Pancreas (tissue), 10 donors: Measurements from ENCODE around the gene TSHZ2. TPM values are rescaled to one million over a fixed set of nuclear protein-coding genes. Genes with fewer than 3 reads are reported as not detected.

Experiments used
- ATAC-seq, 4 donors: fragments of 200-7000 bp; cut with Tn5 transposase; one replicate each; pipeline versions ENCODE4 v1.8.0 to v1.9.1; 2020; ENCODE audit warnings: mild to moderate bottlenecking in 4 of 4, moderate library complexity in 4 of 4
- DNase-seq, 6 donors: peaks; one replicate each; pipeline ENCODE4 v3.0.0-alpha.2; 2020
- FAIRE-seq: peaks from 2 replicates; lab custom pipeline; 2012; peaks lifted over from hg19 to GRCh38; lab: Jason Lieb, UNC
- H3K27ac ChIP-seq, 4 donors: fragments of 200-600 bp; sonication (generic); 1 replicate in 3 of 4; 2 replicates in 1 of 4; pipeline versions ENCODE4 v1.5.0 to v1.8.0; 2020
- H3K27me3 ChIP-seq, 4 donors: fragments of 200-600 bp; one replicate each; pipeline ENCODE4 v1.8.0; 2021
- H3K36me3 ChIP-seq, 3 donors: fragments of 200-600 bp; sonication (generic) in 1 of 3; one replicate each; pipeline versions ENCODE4 v1.5.0 to v1.8.0; 2020 to 2021
- H3K4me1 ChIP-seq, 3 donors: fragments of 200-600 bp; one replicate each; pipeline ENCODE4 v1.8.0; 2021
- H3K4me3 ChIP-seq, 4 donors: fragments of 200-600 bp; sonication (generic) in 2 of 4; one replicate each; pipeline versions ENCODE4 v1.5.0 to v1.8.0; 2020 to 2021
- H3K9me3 ChIP-seq, 4 donors: fragments of 200-600 bp; one replicate each; pipeline ENCODE4 v1.8.0; 2021
- WGBS, 2 donors: extraction: QIAGEN DNeasy Blood & Tissue Kit; methylation state at CpG; one replicate each; pipeline ENCODE4 v1.1.7; 2013; 5-methylcytosine and 5-hydroxymethylcytosine counted together
- intact Hi-C, 3 donors: fragments of 100-400 bp; cut with DNase I; formaldehyde crosslinking; loops; one replicate each; pipeline versions ENCODE4 v1.11.1 to v1.14.2; 2022
- polyA plus RNA-seq, 2 donors: library from polyadenylated mRNA; stranded (reverse); fragments of 200-250 nt; gene quantifications; one replicate each; pipeline ENCODE4 v1.2.3, GENCODE V29; 2013
- total RNA-seq, 6 donors: library from RNA; stranded (reverse); fragmentation: NEBNext Ultra II Directional in 4 of 6; extraction: Animal tissue kit (Norgen Biotek cat#: 25700) in 4 of 6; gene quantifications; one replicate each; pipeline versions ENCODE4 v1.2.1 to v1.2.4, GENCODE V29; 2021 to 2023
- TF ChIP-seq, protein P1 (sequence below), 4 donors: fragments of 200-600 bp; sonication (generic) in 3 of 4; IDR thresholded peaks; one replicate each; pipeline versions ENCODE4 v1.5.0 to v1.8.0; 2021; ENCODE audit warnings: antibody characterized with exemption in 4 of 4
- donor health status: healthy with polysubstance abuse.
- donor health status: DM: no; HTN: no; CAD: no; lungs with moderate emphysema.
- donor health status: DM: no; HTN: no; CAD: no.
- donor health status: control.
- donor health status: control.
- donor health status: Bipolar disorder and iron deficiency.
- donor health status: DM: yes; HTN: yes; CAD: no.
- donor health status: DM: no; HTN: no; CAD: no.
- donor health status: DM: no; HTN: no; CAD: no.
- donor health status: DM: yes; HTN: yes; CAD: no.

The TSHZ2 gene
- total and polyA plus RNA-seq, 8 donors: 2.2 to 23.5 (median 4.5) TPM

DNA sequence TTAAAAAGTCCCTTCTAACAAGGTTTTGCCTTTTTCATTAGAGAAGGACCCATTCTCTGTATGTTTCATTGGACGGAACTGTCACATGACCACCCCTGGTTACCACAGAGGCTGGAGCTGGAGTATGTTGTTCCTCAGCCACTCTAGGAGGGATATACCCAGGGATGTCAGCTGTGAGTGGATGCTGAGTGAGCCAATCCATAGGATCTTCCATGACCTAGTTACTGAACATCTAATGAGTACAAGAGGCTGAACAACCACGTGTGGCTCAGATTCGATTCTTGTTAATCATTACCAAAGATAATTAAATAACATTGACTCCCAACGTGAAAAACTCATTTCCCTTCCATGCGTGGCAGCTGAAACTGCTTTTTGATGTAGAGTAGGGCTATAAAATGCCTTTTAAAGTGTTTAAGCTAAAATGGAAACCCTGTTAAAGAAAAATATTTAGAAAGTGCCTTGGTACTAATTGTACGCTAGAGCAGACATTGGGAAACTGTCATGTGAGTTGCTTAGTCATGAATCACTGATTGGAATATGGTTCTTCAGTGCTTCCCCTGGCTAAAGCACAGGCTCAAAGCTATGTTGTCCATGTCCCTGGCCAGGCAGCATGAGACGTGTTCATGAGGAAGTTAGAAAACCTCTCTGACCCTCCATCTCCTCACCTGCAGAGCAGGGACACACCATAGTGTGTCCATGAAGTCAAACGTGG lies 365.4 kb downstream of the TSHZ2 start:
- peak; percentile 35 to 69 (median 50) for ATAC-seq
- TF ChIP-seq, protein P1, sequence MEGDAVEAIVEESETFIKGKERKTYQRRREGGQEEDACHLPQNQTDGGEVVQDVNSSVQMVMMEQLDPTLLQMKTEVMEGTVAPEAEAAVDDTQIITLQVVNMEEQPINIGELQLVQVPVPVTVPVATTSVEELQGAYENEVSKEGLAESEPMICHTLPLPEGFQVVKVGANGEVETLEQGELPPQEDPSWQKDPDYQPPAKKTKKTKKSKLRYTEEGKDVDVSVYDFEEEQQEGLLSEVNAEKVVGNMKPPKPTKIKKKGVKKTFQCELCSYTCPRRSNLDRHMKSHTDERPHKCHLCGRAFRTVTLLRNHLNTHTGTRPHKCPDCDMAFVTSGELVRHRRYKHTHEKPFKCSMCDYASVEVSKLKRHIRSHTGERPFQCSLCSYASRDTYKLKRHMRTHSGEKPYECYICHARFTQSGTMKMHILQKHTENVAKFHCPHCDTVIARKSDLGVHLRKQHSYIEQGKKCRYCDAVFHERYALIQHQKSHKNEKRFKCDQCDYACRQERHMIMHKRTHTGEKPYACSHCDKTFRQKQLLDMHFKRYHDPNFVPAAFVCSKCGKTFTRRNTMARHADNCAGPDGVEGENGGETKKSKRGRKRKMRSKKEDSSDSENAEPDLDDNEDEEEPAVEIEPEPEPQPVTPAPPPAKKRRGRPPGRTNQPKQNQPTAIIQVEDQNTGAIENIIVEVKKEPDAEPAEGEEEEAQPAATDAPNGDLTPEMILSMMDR (IDR thresholded peaks at IDR 0.05): no peak

DNA sequence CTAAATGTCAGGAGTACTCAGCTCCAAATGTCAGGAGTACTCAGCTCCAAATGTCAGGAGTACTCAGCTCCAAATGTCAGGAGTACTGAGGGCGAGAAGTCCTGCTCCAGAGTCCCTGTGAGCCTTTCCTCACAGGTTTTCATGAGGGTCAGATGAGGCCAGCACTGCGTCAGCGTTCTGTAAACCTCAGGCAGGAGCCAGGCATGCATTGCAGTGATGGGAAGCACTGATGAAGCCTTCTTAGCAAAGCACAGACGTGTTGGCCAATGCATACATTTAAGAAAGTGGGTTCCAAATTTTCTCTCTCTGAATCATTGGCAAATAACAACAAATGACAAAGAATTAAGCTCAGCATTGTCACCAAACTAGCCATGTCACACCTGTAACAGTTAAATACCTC lies 366.6 kb downstream of the TSHZ2 start:
- Histone ChIP-seq H3K4me1 (peaks cover 0 to 5% (median 0%) of the 10 kb centered on the region in 3 donors), H3K4me3 (no peak overlapping the region), H3K27ac (no peak overlapping the region), H3K27me3 (no peaks in the 10 kb centered on the region), H3K36me3 (no peaks in the 10 kb centered on the region), H3K9me3 (no peaks in the 10 kb centered on the region)
- TF ChIP-seq, protein P1 (IDR thresholded peaks at IDR 0.05): no peak
- intact Hi-C loops: no loop called here
- DNase-seq (no peak), ATAC-seq (no peak), FAIRE-seq (no peak)
- WGBS, 2 donors: 83 to 89% methylated on average over 4 of the region's 4 CpGs

More for the DNA sequence above, 365.4 kb downstream of the TSHZ2 start:
- Histone ChIP-seq H3K36me3 (no peaks in the 10 kb centered on the region), H3K27me3 (no peaks in the 10 kb centered on the region), H3K9me3 (no peaks in the 10 kb centered on the region), H3K27ac (no peak overlapping the region), H3K4me3 (no peak overlapping the region), H3K4me1 (no peaks in the 10 kb centered on the region)
- WGBS, 2 donors: 34 to 36% methylated on average over 8 of the region's 8 CpGs
- intact Hi-C loops: no loop called here
- DNase-seq (no peak), FAIRE-seq (no peak)

DNA sequence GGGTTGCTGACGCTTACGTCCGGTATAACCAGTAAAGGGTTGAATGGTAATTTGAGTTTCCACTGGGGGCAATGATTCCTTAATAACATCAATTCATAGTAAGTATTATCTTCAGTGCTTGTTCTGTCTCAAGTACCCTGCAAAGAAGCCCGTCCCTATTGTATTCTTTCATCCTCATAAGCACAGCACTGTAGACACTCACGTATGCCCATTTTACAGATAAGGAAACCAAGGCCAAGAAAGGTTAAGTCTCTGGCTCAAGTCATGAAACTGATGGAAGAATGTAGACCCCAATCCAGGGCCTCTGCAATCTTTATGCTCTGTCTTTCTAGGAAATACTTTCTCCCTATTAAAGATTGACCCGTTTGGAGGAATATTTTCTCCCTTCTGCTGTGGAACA lies 370.3 kb downstream of the TSHZ2 start:
- H3K27ac ChIP-seq: no peak overlapping the region
- intact Hi-C loops: no loop called here
- TF ChIP-seq, protein P1 (IDR thresholded peaks at IDR 0.05): no peak
- 83 to 89% methylated on average over 6 of the region's 6 CpGs for WGBS, 2 donors
- H3K27me3 ChIP-seq: no peaks in the 10 kb centered on the region
- peaks cover 0 to 5% (median 0%) of the 10 kb centered on the region in 3 donors for H3K4me1 ChIP-seq
- FAIRE-seq: no peak
- H3K4me3 ChIP-seq: no peak overlapping the region
- no peak for ATAC-seq
- no peaks in the 10 kb centered on the region for H3K36me3 ChIP-seq
- no peak for DNase-seq
- no peaks in the 10 kb centered on the region for H3K9me3 ChIP-seq

DNA sequence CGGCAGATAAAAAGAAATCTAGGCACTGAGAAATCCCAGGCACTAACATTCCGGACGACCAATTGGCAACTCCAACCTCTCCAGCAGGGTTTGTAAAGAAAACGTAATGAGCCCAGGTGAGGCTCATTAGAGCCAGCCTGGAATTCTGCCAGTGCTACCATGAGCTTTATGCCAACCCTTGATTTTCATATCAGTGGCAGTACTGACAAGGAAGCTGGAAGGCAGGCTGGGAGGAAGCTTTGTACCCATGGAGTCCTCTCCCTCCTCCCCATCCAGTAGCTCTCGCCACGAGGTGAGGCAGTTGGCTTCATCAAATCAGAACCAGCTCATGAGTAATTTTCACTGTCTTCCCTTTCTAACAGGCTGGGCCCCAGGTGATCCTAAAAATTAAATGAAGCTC lies 371.3 kb downstream of the TSHZ2 start:
- FAIRE-seq (no peak), DNase-seq (peak in 5 of 6 donors; percentile 40 to 73 (median 67)), ATAC-seq (peak; percentile 84 to 94 (median 90))
- no peaks in the 10 kb centered on the region for H3K9me3 ChIP-seq
- TF ChIP-seq, protein P1 (IDR thresholded peaks at IDR 0.05): no peak
- H3K27ac ChIP-seq: peak overlapping the region in 2 of 4 donors; percentile 25 to 52
- H3K36me3 ChIP-seq: no peaks in the 10 kb centered on the region
- H3K4me3 ChIP-seq: no peak overlapping the region
- WGBS, 2 donors: 11 to 15% methylated on average over 6 of the region's 6 CpGs
- intact Hi-C loops: no loop called here
- no peaks in the 10 kb centered on the region for H3K27me3 ChIP-seq
- peaks cover 0 to 5% (median 0%) of the 10 kb centered on the region in 3 donors for H3K4me1 ChIP-seq

DNA sequence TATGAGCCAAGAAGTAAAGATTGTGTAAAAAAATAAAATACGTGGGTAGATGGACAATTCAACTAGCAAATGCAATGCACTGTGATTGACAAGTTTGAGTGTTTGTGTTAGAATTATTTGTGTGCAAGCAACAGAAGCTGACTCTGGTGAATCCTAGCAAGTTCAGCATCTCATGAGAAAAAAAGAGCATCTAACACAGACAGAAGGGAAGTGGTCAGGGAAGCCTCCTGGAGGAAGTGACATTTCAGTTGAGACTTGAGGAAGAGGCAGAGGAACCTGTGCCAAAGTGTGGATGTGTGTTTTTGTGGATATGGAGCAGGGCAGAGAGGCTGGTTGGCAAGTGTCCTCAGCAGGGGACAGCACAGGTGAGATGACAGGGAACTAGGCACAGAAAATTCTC lies 372.7 kb downstream of the TSHZ2 start:
- intact Hi-C loops: no loop called here
- no peaks in the 10 kb centered on the region for H3K36me3 ChIP-seq
- H3K27ac ChIP-seq: no peak overlapping the region
- 59 to 64% methylated on average over 1 of the region's 1 CpG for WGBS, 2 donors
- ATAC-seq: no peak
- no peak for DNase-seq
- no peak overlapping the region for H3K4me3 ChIP-seq
- peaks cover 0 to 5% (median 0%) of the 10 kb centered on the region in 3 donors for H3K4me1 ChIP-seq
- FAIRE-seq: no peak
- H3K27me3 ChIP-seq: no peaks in the 10 kb centered on the region
- no peaks in the 10 kb centered on the region for H3K9me3 ChIP-seq
- TF ChIP-seq, protein P1 (IDR thresholded peaks at IDR 0.05): no peak
